GM18868 (cell line): ENCODE results near the gene AP3D1.
"Not testable (repeated sequence)": the region's sequence is repeated elsewhere in the genome, so short reads cannot be mapped to it uniquely, and the experiment has no call there.

ENCODE experiments used
- ATAC-seq: cut with Tn5 transposase; IDR thresholded peaks from one replicate; pipeline ENCODE4 v1.9.1; 2021; ENCODE audit warnings: mild to moderate bottlenecking, moderate library complexity; ENCODE audit not compliant: unreplicated experiment

The AP3D1 gene

DNA sequence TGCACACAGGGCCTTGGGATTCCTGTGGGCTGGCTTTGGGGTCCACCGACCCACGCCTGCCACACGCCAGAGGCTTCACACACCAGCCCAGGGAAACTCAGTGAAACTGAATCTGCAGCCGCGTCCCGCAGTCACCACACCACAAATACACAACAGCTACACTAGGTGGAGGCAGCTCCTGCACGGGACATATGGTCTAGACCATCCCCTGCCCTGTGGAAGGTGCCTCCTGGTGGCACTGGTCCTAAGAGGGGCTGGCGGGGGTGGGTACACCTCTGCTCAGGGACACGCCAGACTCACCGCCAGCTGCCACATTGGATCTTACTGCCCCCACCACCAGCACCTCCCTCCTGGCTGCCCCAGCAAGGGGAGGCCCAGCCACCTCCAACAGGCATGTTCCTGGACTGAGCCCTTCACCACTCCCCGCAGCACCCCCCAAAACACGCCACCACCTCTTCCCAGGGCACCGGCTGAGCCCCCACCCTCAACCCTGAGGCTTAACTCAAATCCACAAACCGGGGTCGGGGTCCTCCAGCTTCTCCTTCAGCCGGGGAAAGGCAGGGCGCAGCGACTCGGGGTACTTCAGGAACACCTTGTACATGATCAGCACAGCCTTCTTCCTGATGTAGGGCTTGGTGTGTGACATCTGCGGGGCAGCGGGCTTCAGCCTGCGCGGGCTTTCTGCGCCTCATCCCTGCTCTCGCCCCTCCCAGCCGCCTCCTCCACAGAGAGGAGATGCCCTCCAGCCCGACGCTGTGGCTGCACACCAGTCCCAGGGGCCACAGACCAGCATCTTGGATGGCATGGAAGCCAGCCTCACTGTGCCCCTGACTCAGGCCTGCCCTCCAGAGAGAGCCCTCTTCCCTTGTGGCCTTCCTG is 21.2 kb downstream of the AP3D1 start:
- no peak for ATAC-seq

DNA sequence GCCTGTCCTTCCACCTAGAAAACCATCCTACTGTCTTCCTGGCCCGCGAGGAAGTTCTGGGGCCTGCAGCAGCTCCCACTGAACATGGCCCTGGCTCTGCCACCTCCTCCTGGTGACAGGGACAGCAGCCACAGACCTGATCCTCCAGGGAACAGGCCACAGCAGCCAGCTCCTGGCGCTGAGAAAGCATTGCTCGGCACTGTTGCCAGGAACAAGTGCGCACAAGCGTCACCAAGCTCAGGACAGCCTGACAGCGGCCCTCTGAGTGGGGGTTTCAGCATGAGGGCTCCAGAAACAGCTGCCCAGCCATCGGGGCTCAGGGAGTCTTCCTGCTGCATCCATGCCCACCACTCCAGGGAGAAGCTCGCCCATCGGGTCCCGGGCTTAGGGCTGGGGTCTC is 21.9 kb downstream of the AP3D1 start:
- no peak for ATAC-seq

GRCh38 chr19:2129022-2129421 is 22.3 kb downstream of the AP3D1 start:
- ATAC-seq, result no peak

GRCh38 chr19:2128252-2128651 is 23.1 kb downstream of the AP3D1 start:
- not testable (repeated sequence) for ATAC-seq

- ATAC-seq, result no peak
These were observed 23.6 kb downstream of the AP3D1 start for GRCh38 chr19:2127758-2128157.

DNA sequence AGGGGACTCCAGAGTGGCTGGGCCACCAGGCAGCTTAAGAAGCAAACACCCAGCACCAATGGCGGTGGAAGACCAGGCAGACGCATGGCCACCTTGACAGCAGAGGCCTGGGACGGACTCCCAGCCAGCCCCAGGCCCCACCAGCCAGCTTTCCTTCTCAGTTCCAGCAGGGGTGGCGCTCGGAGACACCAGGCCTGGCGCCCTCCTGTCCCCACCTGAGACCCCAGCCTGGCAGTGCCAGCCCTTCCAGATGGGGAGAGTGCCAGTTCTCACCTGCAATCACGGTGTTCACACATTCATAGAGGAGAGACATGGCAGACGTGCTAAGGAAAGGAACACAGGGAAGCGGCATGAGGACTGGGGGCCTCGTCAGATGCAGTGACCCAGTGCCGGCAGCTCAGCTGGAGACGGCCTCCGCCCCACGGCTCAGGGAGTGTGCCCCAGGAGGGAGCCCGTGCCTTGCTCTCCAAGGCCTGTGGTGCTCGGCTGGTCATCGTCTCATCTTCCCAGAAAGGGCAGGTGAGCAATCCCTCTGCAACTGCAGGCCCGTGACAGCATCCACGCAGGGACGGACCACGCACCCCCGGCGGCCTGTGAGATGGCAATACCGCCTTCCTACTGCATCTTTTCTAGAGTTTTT is 24.4 kb downstream of the AP3D1 start:
- ATAC-seq, result no peak

- ATAC-seq, result no peak
These were observed 27.5 kb downstream of the AP3D1 start for GRCh38 chr19:2123682-2124387.

DNA sequence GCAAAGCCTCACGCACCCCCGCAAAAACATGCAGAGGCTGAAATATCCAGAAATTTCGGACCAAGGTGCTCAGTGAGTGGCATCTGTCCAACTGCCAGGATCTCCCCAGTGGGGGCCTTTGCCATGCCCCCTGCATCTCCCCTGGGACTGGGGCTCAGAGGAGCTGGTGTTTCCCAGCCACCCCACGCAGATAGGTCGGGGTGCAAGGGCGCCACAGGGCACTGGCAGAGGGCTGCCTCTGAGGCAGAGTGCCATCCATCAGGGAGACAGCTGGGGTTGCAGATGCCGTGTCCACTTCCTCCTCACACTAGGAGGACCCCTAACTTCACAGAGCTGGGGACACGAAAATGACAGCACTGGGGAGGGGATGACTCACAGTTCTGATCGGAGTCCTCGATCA is 28.4 kb downstream of the AP3D1 start:
- ATAC-seq, result no peak

DNA sequence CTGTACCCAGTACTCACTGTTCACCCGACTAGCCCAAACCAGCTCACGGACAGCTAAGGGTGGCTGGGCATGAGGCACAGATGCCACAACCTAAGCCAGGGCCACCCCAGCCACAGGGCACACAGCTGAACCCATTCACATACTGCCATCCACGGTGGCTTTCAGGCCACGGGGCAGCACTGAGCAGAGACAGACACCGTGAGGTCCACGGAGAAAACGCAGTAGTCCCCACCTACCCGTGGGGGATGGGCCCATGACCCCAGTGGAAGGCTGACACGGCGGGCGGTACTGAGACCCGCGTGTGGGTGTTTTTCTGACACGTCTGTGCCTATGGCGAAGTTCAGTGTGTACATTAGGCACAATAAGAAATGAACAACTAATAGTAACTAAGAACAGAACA is 29.1 kb downstream of the AP3D1 start:
- ATAC-seq, result no peak

DNA sequence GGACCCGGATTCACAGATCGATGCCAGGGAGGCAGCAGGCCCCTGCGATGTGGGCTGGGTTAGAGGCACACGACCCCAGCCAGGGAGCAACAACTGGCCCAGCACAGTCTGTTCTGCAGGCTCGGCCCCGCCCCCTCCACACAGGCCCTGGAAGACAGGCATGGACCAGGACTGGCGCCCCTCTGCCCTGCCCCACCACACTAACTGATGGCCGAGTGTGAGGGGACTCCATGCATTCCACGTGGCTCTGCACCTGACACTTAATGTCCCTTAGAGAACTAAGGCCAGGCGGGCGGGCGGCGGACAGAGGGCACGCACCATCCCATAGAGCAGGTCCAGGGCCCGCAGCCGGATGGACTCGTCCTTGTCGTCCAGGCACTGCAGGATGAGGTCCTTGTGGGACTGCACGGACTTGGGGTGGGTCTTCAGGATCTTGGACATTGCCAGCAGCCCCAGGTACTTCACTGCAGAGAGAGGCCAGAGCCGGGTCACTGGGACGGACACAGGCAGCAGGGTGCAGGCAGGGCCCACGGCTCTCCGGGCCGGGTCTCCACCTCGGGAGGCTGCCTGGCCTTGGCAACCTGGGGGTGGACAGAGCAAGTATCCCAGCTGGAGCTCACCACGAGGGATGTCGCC is 29.8 kb downstream of the AP3D1 start:
- no peak for ATAC-seq

DNA sequence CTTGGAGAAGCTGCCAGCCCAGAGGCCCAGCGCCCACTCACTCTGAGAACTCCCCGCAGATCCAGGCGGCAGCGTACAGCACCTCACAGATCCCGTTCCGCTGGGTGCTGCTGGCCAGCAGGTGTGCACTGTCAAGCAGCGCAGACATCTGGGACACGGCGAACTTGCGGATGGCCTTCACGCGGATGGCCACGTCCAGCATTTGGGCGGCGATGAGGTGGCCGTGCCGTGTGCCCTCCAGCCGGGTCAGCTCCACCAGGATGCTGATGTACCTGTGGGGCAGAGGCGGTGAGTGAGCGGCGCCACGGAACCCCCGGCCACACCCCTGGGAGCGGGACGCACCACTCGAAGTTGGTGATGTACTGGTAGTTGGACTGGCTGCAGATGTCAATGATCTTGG is 30.5 kb downstream of the AP3D1 start:
- ATAC-seq, result no peak

DNA sequence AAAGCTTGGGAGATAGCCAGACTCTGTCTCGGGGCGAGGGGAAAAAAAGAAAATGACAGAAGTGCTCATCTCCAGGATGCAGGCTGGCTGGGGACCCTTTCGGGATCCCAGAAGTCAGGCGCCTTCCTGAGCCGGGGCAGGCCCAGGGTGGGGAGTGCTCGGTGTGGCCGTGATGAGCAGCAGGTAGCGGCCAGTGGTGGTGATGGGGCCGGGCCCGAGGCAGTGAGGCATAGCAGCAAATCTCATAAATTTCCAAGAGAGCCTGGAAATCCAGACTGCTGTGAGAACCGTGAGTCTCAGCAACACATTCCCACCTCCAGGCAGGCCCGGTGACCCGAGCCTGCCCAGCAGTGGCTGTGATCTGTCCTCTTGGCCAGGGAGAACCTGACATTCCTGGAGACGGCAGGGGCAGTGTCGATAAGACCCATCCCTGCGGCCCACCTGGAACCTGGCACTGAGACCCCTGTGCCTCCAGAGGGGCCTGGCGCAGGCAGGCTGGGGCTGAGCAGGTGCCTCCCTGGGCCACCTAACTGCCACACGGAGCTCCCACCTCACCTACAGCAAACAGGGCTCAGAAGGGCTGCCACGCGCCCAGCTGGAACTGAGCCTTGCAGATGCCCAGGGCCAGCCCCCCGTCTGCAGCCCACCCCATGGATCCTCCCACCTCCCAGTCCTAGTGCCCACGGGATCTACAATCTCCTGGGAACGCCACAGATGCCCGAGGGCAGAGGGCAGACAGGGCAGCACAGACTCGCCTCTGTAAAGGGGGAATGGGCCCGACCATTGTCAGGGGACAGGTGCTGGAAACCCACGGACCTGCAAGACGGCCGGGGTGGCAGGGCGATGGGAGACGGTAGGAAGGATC is 31.2 kb downstream of the AP3D1 start:
- ATAC-seq, result no peak

- ATAC-seq, result no peak
These were observed 32.9 kb downstream of the AP3D1 start for GRCh38 chr19:2118438-2118837.

DNA sequence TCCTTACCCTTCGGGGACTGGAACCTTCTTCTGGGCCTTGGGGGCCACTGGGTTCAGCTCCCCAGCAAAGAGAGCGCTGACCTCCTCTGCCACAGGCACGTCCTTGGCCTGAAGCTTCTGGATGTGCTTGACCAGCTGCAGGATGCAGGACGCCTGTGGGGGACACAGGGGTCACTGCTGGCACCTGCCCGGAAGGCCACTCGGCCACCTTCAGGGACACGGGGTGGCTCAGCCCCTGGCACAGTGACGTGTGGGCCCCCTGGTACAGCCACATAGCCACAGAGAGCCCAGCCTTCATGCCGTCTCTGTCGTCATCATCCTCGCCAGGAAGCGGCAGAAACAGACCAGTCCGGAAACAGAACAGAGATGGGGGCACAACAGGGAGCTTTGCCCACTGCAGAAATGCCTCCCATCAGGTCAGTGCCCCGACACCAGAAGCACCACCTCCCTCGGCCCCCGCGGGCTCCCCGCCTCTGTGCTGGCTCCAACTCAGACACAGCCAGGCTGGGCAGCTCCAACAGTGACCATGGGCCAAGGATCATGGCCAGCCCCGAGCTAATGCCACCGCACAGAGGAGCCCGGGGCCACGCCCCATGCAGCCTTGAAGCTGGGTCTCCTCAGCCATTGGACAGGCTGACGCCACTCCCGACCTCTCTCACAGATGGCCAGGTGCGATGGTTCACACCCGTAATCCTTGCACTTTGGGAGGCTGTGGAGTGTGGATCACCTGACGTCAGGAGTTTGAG is 34.0 kb downstream of the AP3D1 start:
- ATAC-seq, result no peak

DNA sequence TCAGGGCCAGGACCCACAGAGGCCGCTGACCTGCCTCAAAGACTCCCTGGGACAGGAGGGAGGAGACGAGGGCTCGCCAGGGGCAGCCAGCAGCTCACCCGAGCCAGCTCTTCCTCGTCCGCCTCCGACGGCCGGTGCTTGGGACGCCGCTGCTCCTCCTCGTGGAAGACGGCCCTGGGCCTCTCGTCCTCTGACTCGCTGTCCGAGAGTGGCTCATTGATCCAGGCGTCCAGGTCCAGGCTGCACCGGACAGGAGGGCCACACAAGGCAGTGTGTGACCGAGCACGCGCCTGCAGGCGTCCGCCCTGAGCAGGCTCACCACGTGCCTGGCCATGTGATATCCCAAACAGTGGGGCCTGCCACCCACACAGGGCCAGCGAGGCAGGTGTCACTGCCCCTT is 34.9 kb downstream of the AP3D1 start:
- no peak for ATAC-seq

GRCh38 chr19:2115911-2116426 is 35.4 kb downstream of the AP3D1 start:
- ATAC-seq, result no peak

- ATAC-seq, result no peak
These were observed 36.0 kb downstream of the AP3D1 start for GRCh38 chr19:2115324-2115723.

- no peak for ATAC-seq
These were observed 36.5 kb downstream of the AP3D1 start for GRCh38 chr19:2114821-2115220.

- no peak for ATAC-seq
These were observed 37.1 kb downstream of the AP3D1 start for GRCh38 chr19:2114218-2114617.
